Measurements from ENCODE around the gene CIDEA. TPM values are rescaled to one million over a fixed set of nuclear protein-coding genes. Genes with fewer than 3 reads are reported as not detected.
A peak's percentile ranks its signal among the peaks of the same experiment; 100 is the strongest.

CIDEA gene
- polyA plus RNA-seq, 2 donors: 0.79 to 2.1 TPM

DNA sequence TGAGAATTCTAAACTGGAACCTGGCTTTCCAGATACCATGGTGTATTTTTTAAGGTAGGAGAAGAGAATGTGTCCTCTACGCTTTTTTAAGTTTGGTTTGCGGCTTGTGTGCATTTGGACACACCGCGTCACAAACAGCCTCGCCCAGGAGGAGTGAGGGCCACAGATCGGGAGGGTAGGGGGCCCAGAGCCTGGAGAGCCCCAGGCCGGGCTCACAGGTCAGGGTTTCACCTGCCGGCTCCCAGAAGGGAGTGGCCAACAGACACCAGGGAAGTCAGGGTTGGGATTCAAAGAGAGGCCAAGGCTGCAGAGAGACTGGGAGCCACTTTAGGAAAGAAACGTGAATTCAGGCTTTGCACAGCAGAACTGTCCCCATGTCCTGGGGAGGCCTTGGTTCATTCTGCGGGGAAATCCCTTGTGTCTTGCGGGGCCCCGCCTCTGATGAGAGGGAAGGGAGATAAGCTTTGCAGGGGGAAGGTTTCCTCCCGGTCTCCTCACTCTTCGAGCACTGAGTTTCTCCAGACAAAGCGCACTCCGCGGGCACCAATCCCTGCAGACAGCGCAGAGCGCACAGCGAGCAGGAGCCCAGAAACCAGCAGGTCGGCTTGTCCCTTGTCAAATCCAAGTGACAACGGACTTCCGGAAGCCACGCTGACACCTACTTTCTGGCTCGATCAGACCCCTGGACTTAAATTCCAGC lies 51.9 kb downstream of the CIDEA start:
- H3K36me3 ChIP-seq (ENCODE audit: control insufficient read depth in 2 of 2, insufficient read depth in 2 of 2, low read length in 1 of 2): no peaks in the 10 kb centered on the region
- no peak overlapping the region for H3K27ac ChIP-seq (ENCODE audit: low read depth in 2 of 2, low read length in 1 of 2)
- WGBS, 2 donors: 79 to 83% methylated on average over 25 of the region's 25 CpGs
- no peaks in the 10 kb centered on the region for H3K9me3 ChIP-seq (ENCODE audit: control insufficient read depth in 2 of 2, insufficient read depth in 1 of 2, low read depth in 1 of 2, low read length in 1 of 2)
- no peaks in the 10 kb centered on the region for H3K27me3 ChIP-seq (ENCODE audit: control insufficient read depth in 1 of 2, insufficient read depth in 2 of 2, low read length in 2 of 2)
- no peak overlapping the region for H3K4me3 ChIP-seq (ENCODE audit: low read depth in 1 of 2, low read length in 2 of 2)
- H3K4me1 ChIP-seq (ENCODE audit: control insufficient read depth in 2 of 2, insufficient read depth in 2 of 2, low read length in 1 of 2): peaks cover 8 to 9% of the 10 kb centered on the region in 2 donors

DNA sequence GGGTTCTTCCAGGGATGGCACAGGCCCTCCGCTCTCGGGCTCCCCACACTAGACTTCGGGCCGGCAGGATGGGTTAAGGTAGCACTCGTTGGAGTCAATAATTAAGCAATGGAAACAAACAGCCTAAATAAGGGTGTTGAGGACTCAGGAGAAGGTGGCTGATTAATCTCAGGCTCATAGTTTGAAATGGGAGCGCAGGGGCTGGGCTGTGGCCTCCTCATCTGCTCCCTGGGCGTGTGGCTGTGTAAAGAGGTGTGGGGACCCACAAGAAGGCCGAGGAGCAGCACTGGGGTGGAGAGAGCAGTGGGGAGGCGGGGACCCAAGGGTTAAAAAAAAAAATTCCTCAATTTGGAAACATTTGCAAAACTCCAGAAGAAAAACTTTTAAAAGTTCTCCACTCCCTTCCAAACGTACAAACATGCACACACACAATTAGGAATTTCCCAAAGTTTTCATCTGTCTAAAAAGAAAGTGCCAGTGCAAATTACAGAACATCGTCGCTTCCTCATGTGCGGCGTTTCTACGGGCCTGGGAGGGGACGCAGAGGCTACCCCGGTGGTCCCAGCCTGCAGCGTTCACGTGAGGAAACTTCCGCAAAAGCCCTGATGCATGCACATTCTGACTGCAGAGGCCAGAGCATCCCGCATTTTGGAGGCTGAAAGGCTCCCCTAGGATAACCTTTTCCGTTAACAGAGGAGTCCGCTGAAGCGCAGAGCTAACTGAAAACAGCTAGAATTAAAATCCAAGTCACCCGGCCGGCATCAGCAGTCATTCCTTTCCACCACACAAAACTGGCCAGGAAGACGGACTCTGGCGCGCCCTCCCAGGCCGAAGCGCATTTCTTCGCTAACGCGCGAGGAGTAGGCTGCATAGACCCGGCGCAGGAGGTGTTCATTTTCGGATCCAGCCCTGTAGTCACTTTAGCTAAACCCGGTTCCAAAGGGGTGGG lies 52.9 kb downstream of the CIDEA start:
- Histone ChIP-seq H3K4me1 (ENCODE audit: control insufficient read depth in 2 of 2, insufficient read depth in 2 of 2, low read length in 1 of 2) (peaks cover 8 to 9% of the 10 kb centered on the region in 2 donors), H3K27me3 (ENCODE audit: control insufficient read depth in 1 of 2, insufficient read depth in 2 of 2, low read length in 2 of 2) (no peaks in the 10 kb centered on the region), H3K27ac (ENCODE audit: low read depth in 2 of 2, low read length in 1 of 2) (peak overlapping the region; percentile 98 to 99), H3K36me3 (ENCODE audit: control insufficient read depth in 2 of 2, insufficient read depth in 2 of 2, low read length in 1 of 2) (no peaks in the 10 kb centered on the region), H3K9me3 (ENCODE audit: control insufficient read depth in 2 of 2, insufficient read depth in 1 of 2, low read depth in 1 of 2, low read length in 1 of 2) (no peaks in the 10 kb centered on the region), H3K4me3 (ENCODE audit: low read depth in 1 of 2, low read length in 2 of 2) (peak overlapping the region; percentile 62 to 85)
- 29 to 33% methylated on average over 39 of the region's 39 CpGs for WGBS, 2 donors

DNA sequence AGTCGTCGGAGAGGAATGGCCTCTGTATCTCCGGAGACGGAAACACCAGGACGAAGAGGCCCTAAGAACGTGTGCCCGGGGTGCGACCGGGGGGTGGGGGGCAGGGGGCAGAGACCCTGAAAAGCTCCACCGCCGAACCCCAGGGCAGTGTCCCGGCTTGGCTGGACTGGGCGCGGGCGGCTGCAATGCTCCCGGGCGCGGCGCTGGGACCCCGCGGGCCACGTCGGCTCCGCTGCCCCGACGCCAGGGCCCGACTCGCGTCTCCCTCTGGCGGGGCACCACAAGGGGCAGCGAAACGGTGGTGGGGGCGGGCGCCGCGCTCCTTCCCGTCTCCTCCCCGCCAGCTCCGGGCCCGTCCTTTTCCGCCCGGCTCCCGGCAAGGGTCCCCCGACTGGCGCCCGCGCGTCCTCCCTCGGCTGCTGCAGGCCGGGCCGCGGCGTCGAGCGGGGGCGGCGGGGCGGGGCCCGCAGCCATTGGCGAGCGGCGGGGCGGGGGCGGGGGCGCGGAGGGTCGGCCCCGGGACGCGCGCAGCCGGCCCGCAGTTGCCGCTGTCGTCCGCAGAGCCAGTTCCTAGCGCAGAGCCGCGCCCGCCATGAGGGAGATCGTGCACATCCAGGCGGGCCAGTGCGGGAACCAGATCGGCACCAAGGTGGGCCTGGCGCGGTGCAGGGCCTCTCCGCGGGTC lies 53.7 kb downstream of the CIDEA start, which contains the start of gene TUBB6:
Gene TUBB6 (plus strand): TSS at position 541 of the 685 bp plus-strand sequence. CDS start 52 bp downstream, at position 593.
- no peaks in the 10 kb centered on the region for H3K36me3 ChIP-seq (ENCODE audit: control insufficient read depth in 2 of 2, insufficient read depth in 2 of 2, low read length in 1 of 2)
- WGBS, 2 donors: 1 to 2% methylated on average over 61 to 88 of the region's 88 CpGs
- peak within 1 kb of the TSS; percentile 98 to 99 for H3K27ac ChIP-seq (ENCODE audit: low read depth in 2 of 2, low read length in 1 of 2)
- H3K9me3 ChIP-seq (ENCODE audit: control insufficient read depth in 2 of 2, insufficient read depth in 1 of 2, low read depth in 1 of 2, low read length in 1 of 2): no peaks in the 10 kb centered on the region
- H3K27me3 ChIP-seq (ENCODE audit: control insufficient read depth in 1 of 2, insufficient read depth in 2 of 2, low read length in 2 of 2): no peaks in the 10 kb centered on the region
- H3K4me1 ChIP-seq (ENCODE audit: control insufficient read depth in 2 of 2, insufficient read depth in 2 of 2, low read length in 1 of 2): peaks cover 8 to 9% of the 10 kb centered on the region in 2 donors
- peak within 1 kb of the TSS; percentile 85 to 86 for H3K4me3 ChIP-seq (ENCODE audit: low read depth in 1 of 2, low read length in 2 of 2)

DNA sequence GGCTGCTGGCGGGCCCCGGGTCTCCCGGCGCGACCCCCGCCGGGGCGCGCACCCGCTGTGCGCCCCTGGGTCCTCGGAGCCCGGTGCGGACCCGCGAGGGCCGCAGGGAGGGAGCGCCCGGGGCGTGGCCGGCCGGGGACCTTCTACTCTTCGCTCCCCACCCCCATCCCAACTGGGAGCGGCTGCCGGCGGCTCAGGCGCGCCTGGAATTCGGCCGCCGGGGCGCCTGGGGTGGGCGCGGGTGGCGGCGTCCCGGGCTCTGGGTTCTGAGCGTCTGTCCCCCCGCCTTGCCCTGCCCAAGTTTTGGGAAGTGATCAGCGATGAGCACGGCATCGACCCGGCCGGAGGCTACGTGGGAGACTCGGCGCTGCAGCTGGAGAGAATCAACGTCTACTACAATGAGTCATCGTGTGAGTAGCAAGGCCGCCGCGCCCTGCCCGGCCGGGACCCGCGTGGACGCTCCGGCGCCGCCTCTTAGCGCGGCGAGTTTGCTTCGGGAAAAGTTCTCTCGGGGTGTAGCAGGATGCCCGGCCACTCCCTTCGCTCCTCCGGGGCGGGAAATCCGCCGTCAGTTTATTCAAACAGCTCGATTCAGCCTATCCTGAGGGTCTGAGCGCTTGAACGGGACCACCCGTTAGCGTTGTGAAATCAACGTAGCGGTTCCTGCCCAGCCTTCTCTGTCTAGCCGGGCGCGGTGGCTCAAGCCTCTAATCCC lies 54.4 kb downstream of the CIDEA start:
- Histone ChIP-seq H3K36me3 (ENCODE audit: control insufficient read depth in 2 of 2, insufficient read depth in 2 of 2, low read length in 1 of 2) (no peaks in the 10 kb centered on the region), H3K9me3 (ENCODE audit: control insufficient read depth in 2 of 2, insufficient read depth in 1 of 2, low read depth in 1 of 2, low read length in 1 of 2) (no peaks in the 10 kb centered on the region), H3K27ac (ENCODE audit: low read depth in 2 of 2, low read length in 1 of 2) (peak overlapping the region; percentile 98 to 99), H3K4me1 (ENCODE audit: control insufficient read depth in 2 of 2, insufficient read depth in 2 of 2, low read length in 1 of 2) (peaks cover 8 to 9% of the 10 kb centered on the region in 2 donors), H3K27me3 (ENCODE audit: control insufficient read depth in 1 of 2, insufficient read depth in 2 of 2, low read length in 2 of 2) (no peaks in the 10 kb centered on the region), H3K4me3 (ENCODE audit: low read depth in 1 of 2, low read length in 2 of 2) (peak overlapping the region; percentile 85 to 86)
- 1% methylated on average over 79 to 81 of the region's 81 CpGs for WGBS, 2 donors

DNA sequence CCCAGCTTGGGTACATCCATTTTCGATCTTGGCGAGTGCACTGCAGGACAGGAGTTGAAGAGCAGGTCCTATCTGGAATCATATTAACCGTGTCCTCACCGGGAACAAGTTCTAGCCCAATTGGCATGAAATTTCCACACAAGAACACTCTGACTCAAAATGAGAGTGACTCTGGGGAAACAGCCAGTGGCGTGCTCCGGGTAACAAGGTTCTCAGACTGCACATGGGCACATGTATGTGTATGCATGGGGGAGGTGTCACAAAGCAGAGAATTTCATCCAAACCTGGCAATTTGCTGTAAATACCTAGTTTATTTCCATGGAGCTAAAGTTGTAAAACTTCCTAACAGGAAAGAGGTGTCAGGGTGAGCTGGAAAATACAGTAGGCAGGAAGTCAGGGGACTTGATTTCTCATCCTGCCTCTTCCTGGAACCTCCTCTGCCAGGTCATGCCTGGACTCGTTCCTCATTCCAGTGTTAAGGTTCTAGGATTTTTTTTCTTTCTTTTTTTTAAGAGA lies 55.6 kb downstream of the CIDEA start:
- 19 to 37% methylated on average over 7 of the region's 7 CpGs for WGBS, 2 donors
- Histone ChIP-seq H3K27ac (ENCODE audit: low read depth in 2 of 2, low read length in 1 of 2) (peak overlapping the region; percentile 98 to 99), H3K27me3 (ENCODE audit: control insufficient read depth in 1 of 2, insufficient read depth in 2 of 2, low read length in 2 of 2) (no peaks in the 10 kb centered on the region), H3K36me3 (ENCODE audit: control insufficient read depth in 2 of 2, insufficient read depth in 2 of 2, low read length in 1 of 2) (peaks cover 0 to 2% of the 10 kb centered on the region in 2 donors), H3K4me3 (ENCODE audit: low read depth in 1 of 2, low read length in 2 of 2) (peak overlapping the region; percentile 85 to 86), H3K4me1 (ENCODE audit: control insufficient read depth in 2 of 2, insufficient read depth in 2 of 2, low read length in 1 of 2) (peaks cover 8 to 9% of the 10 kb centered on the region in 2 donors), H3K9me3 (ENCODE audit: control insufficient read depth in 2 of 2, insufficient read depth in 1 of 2, low read depth in 1 of 2, low read length in 1 of 2) (no peaks in the 10 kb centered on the region)

DNA sequence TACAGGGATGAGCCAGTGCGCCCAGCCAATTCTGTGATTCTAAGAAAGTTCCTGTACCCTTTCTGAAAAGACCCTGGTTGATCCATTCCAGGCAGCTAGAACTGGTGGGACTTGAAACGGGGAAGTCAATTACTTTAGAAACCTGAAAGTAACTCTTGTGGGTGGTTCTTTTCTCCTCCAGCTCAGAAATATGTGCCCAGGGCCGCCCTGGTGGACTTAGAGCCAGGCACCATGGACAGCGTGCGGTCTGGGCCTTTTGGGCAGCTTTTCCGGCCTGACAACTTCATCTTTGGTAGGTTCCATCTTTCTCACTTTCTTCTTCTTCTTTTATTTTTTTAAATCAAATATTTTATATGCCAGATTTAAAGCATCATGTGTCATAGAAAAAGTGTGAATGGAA lies 56.6 kb downstream of the CIDEA start:
- Histone ChIP-seq H3K27me3 (ENCODE audit: control insufficient read depth in 1 of 2, insufficient read depth in 2 of 2, low read length in 2 of 2) (no peaks in the 10 kb centered on the region), H3K4me1 (ENCODE audit: control insufficient read depth in 2 of 2, insufficient read depth in 2 of 2, low read length in 1 of 2) (peaks cover 4 to 5% of the 10 kb centered on the region in 2 donors), H3K4me3 (ENCODE audit: low read depth in 1 of 2, low read length in 2 of 2) (peak overlapping the region in 1 of 2 donors; percentile 13), H3K9me3 (ENCODE audit: control insufficient read depth in 2 of 2, insufficient read depth in 1 of 2, low read depth in 1 of 2, low read length in 1 of 2) (no peaks in the 10 kb centered on the region), H3K27ac (ENCODE audit: low read depth in 2 of 2, low read length in 1 of 2) (peak overlapping the region in 1 of 2 donors; percentile 64), H3K36me3 (ENCODE audit: control insufficient read depth in 2 of 2, insufficient read depth in 2 of 2, low read length in 1 of 2) (peaks cover 0 to 2% of the 10 kb centered on the region in 2 donors)
- WGBS, 2 donors: 89 to 93% methylated on average over 6 of the region's 6 CpGs

DNA sequence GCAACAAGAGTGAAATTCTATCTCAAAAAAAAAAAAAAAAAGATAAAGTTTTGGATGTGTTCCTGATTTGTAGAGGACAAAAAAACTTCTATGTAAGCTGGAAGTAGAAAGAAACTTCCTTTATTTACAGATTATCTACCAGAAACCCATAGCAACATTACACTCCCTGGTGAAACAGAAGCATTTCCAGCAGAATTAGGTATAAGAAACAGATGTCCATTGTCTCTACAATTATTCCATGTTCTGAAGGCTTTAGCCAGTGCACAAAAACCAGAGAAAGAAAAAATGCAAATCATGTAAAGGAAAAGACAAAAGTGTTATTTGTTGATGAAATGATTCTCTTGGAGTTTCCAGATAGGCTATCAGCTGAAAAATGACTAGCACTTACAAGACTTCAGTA lies 58.8 kb downstream of the CIDEA start:
- H3K36me3 ChIP-seq (ENCODE audit: control insufficient read depth in 2 of 2, insufficient read depth in 2 of 2, low read length in 1 of 2): peaks cover under 1 to 4% of the 10 kb centered on the region in 2 donors
- peaks cover under 1 to 7% of the 10 kb centered on the region in 2 donors for H3K4me1 ChIP-seq (ENCODE audit: control insufficient read depth in 2 of 2, insufficient read depth in 2 of 2, low read length in 1 of 2)

DNA sequence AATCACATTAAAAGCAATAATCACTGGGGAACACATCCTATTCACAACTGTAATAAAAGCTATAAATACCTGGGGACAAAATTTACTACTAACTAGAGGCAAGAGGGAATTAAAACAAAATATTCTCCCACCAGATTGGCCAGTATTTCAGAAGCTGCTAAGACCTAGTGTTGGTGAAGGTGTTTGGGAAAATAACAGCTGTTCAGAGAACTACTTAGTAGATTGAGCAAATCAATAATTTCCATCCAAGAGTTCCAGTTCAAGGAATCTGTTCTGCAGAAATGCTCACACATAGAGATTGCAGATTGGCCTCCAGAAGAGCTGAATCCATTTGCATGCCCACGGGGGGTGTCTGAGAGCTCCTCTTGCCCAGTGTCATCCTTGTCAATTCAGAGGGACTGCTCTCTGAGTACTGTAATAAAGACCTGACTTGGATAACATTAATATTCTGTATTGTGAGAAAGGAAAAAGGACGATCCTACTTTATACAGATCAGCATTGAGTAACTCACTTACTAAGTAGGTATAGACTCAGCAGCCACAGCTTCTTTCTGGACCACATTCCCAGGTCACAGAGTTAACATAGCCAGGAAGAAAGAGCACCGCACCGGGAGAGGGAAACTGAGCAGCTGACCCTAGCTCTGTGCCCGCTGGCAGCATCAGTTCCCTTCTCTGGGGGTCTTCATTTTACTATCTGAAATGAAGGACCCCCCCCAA lies 59.5 kb downstream of the CIDEA start:
- Histone ChIP-seq H3K36me3 (ENCODE audit: control insufficient read depth in 2 of 2, insufficient read depth in 2 of 2, low read length in 1 of 2) (peaks cover 3 to 4% of the 10 kb centered on the region in 2 donors), H3K27me3 (ENCODE audit: control insufficient read depth in 1 of 2, insufficient read depth in 2 of 2, low read length in 2 of 2) (no peaks in the 10 kb centered on the region), H3K4me3 (ENCODE audit: low read depth in 1 of 2, low read length in 2 of 2) (no peak overlapping the region), H3K27ac (ENCODE audit: low read depth in 2 of 2, low read length in 1 of 2) (peak overlapping the region; percentile 11 to 29), H3K4me1 (ENCODE audit: control insufficient read depth in 2 of 2, insufficient read depth in 2 of 2, low read length in 1 of 2) (peaks cover 2 to 12% of the 10 kb centered on the region in 2 donors), H3K9me3 (ENCODE audit: control insufficient read depth in 2 of 2, insufficient read depth in 1 of 2, low read depth in 1 of 2, low read length in 1 of 2) (no peaks in the 10 kb centered on the region)
- WGBS, 2 donors: 70 to 85% methylated on average over 5 of the region's 5 CpGs

More for the DNA sequence above, 58.8 kb downstream of the CIDEA start:
- Histone ChIP-seq H3K27ac (ENCODE audit: low read depth in 2 of 2, low read length in 1 of 2) (no peak overlapping the region), H3K4me3 (ENCODE audit: low read depth in 1 of 2, low read length in 2 of 2) (no peak overlapping the region), H3K27me3 (ENCODE audit: control insufficient read depth in 1 of 2, insufficient read depth in 2 of 2, low read length in 2 of 2) (no peaks in the 10 kb centered on the region), H3K9me3 (ENCODE audit: control insufficient read depth in 2 of 2, insufficient read depth in 1 of 2, low read depth in 1 of 2, low read length in 1 of 2) (no peaks in the 10 kb centered on the region)

Data from esophagus (tissue), 2 donors.